RWPE1 (cell line): Measurements from ENCODE around the gene AUTS2.

ENCODE experiments used
- CTCF ChIA-PET: fragments of 350-600 bp; sonication (Branson Sonifier 250); formaldehyde crosslinking; extraction: SDS; loops from one replicate; lab custom pipeline; 2021; lab: Yijun Ruan, JAX
- POLR2A ChIA-PET: fragments of 400-600 bp; formaldehyde crosslinking; extraction: SDS; loops from one replicate; lab custom pipeline; 2020; ENCODE audit warnings: antibody characterized with exemption; ENCODE audit not compliant: low non-redundant PET; lab: Yijun Ruan, JAX
- DNase-seq: peaks from one replicate; pipeline ENCODE4 v3.0.0; 2012; ENCODE audit warnings: low spot score
- H3K27ac ChIP-seq: fragments of 450-650 bp; 2 replicates; pipeline ENCODE4 v1.5.1; 2017
- TF ChIP-seq, protein P1 (sequence below): fragments of 450-650 bp; conservative IDR thresholded peaks from 2 replicates; pipeline ENCODE4 v1.5.1; 2017; ENCODE audit warnings: low read depth, mild to moderate bottlenecking

AUTS2 gene

DNA sequence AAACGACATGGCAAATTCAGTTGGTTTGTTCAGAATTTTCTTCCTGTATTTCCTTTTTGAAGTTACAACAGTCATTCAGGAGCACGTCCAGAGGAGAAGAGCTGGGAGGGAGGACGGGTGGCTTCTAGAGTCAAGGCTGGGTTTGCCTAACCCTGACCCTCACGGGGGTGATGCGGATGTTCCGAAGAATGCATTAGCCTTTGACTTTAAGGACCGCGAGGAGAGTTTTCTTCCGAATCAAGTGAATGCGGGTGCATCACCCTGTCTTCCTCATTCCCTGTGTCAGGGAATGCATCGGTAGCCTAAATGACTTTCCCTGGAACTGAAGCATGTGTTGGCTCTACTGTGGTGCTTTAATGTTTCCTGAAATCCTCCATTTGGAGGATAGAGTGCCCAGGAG is 1137.0 kb downstream of the AUTS2 start:
- CTCF ChIA-PET = no interaction called here
- no peak overlapping the region for H3K27ac ChIP-seq
- DNase-seq = no peak
- TF ChIP-seq, protein P1, sequence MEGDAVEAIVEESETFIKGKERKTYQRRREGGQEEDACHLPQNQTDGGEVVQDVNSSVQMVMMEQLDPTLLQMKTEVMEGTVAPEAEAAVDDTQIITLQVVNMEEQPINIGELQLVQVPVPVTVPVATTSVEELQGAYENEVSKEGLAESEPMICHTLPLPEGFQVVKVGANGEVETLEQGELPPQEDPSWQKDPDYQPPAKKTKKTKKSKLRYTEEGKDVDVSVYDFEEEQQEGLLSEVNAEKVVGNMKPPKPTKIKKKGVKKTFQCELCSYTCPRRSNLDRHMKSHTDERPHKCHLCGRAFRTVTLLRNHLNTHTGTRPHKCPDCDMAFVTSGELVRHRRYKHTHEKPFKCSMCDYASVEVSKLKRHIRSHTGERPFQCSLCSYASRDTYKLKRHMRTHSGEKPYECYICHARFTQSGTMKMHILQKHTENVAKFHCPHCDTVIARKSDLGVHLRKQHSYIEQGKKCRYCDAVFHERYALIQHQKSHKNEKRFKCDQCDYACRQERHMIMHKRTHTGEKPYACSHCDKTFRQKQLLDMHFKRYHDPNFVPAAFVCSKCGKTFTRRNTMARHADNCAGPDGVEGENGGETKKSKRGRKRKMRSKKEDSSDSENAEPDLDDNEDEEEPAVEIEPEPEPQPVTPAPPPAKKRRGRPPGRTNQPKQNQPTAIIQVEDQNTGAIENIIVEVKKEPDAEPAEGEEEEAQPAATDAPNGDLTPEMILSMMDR = no peak
- POLR2A ChIA-PET = no interaction called here

DNA sequence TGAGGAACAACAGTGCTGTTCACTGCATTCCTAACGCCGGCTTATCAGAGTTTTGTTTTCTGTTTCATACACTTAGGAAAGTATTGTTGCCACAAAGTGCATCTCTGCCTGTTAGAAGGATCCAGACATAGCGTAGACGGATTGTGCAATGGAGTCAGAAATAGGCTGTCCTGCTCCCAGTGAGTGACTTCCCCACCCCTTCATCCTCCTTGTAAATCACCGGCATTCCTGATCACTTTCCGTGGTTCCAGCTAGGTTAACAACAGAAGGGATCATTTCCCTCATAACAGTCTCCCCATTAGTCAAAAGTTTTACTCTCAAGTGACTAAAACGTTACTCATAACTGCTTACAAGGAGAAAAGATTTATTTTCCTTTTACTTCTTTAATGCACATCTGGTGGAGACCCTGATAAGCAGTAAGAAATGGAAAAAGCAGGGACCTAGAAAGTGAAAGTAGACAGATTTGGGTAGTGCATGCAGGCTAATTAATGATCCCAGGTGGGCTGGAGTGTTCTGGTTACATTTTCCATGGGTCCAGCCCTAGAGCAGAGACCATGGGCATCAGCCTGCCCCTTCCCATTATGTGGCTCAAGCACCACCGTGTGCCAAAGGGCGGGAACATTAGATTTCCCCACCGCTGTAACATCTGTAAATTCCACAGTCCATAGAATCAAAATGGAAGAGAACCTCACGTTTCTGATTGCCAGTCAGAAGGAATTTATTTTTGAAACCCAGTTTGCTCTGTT is 1138.6 kb downstream of the AUTS2 start:
- DNase-seq = peak; percentile 72
- H3K27ac ChIP-seq = no peak overlapping the region
- POLR2A ChIA-PET = no interaction called here
- CTCF ChIA-PET = no interaction called here
- TF ChIP-seq, protein P1 = no peak

DNA sequence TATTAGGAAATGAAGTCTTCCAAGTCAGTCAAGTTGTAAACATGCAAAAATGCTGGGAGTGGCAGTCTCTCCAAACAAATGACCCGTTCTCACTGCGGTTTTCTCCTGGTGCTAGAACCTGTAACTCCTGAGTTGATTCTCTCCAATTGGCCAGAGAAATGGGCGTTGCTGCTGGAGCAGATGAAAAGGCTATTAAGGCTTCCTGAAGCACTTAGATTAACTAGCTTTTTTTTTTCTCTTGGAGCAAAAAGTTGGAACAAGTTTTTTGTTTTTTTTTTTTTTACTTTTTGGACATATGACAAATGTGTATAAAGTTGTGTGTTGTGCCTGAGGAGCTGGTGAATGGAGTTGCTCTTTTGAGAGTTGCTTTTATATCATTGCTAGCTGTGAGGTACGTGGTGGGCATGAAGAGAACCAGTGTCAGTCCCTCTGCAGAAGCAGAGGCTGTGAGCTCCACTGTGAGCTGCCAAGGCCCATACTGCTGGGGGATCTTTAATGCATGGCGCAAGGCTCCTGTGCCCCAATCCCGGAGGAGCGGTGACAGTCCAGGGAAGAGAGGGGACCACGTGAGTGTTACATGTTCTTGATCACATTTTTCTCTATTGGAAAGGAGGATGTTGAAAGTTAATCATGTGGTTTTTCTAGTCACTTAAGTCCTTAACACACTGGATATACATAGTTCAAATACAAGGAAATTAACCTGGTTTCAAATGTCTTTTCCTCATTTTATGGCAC is 1140.0 kb downstream of the AUTS2 start:
- H3K27ac ChIP-seq = no peak overlapping the region
- ChIA-PET CTCF (interaction anchor here (0.5 to 0.7 kb wide), 3 partner anchors 76 to 833 kb away, joined by 3 to 4 read pairs (median 3); no protein-coding TSS in a partner anchor), POLR2A (interaction anchor here (0.6 kb wide), 1 partner anchor 22 kb away, joined by 4 read pairs; no protein-coding TSS in a partner anchor)
- peak; percentile 68 for DNase-seq
- TF ChIP-seq, protein P1 = no peak

DNA sequence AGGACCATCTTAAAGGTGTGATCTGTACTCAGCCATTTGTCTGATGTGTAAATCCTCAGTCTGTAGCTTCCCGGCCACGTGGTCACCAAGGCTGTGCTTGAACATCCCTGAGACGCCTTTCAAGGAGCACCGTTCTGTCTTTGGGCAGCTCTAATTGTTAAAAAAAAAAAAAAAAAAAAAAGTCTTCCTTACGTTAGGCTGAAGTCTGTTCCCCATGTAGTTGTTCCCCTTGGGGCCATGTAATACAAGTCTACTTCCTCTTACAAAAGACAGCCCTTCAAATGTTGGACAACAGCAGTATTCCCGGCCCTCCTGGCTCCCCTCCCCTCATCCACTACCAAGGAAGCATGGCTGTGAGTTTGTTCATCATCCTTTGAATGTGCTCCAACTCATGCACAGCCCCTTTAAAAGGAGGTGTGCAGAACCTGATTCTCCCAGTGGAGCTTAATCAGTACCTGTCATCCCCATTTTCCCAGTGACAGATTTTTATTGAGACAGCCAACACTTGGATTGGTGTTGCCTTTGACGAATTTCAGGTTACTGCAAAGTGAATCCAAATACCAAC is 1141.5 kb downstream of the AUTS2 start:
- CTCF ChIA-PET = no interaction called here
- POLR2A ChIA-PET = no interaction called here
- DNase-seq = no peak
- TF ChIP-seq, protein P1 = no peak
- H3K27ac ChIP-seq = no peak overlapping the region

DNA sequence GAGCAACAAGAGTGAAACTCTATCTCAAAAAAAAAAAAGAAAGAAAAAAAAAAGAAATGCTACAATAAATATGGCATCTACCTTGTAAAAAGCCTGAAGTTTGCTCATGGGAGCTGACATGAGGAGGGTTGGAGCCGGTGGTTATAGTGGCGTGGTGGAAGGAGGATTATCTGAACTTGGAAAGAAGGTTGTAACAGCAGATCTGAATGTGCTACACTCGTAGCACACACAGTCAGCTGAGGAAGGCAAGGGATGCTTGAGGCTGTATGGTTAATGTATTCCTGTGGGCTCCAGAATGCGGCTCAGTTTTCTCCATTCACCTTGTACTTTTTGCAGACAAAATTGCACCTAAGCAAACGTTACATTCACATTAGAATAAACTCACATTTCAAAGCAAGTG is 1143.4 kb downstream of the AUTS2 start:
- ChIA-PET CTCF (interaction anchor here (0.6 to 0.7 kb wide), 2 partner anchors 54 to 627 kb away, joined by 9 read pairs; no protein-coding TSS in a partner anchor), POLR2A (no interaction called here)
- DNase-seq = no peak
- TF ChIP-seq, protein P1 = no peak
- H3K27ac ChIP-seq = no peak overlapping the region

DNA sequence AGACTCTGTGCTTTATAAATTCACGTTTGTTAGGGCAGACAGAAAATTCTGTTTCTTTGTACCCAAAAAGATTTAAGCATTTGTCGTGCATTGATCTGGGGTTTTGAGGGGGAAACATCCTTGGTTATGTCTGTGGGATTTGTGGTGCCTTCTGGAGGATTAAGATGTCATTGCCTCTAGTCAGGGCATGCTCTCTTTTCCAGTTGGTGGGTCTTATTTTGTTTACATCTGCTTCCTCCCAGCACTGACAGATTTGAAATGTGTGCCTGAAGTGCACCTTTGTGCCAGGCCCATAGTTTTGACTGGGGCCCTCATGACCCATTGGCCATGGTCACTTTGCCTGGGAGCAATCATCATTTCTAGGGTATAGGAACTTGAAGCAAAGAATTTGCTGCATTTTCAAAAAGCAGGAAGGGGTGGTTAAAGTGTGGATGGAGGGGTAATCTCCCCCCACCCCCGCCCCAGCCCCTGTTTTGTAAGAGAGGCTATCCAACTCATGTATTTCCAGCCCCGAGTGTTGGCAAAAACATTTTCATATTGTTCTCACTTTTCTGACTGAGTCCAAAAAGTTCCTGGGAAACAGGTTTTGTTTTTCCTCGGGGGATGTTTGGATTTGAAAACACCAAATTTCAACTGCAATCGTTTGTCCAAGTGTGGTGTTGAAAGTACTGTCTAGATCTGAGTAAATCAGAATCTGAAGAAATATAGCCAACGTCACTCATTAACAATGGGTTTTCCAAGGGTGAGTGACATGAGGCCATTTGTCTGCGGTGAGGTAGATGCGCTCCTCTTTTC is 1145.5 kb downstream of the AUTS2 start:
- CTCF ChIA-PET = no interaction called here

More for the DNA sequence above, 1145.5 kb downstream of the AUTS2 start:
- TF ChIP-seq, protein P1 = no peak
- H3K27ac ChIP-seq = no peak overlapping the region
- POLR2A ChIA-PET = no interaction called here
- no peak for DNase-seq
